Activated naive CD4-positive, alpha-beta T cell treated with anti-CD3 and anti-CD28 coated beads, Interleukin-2, amount 10 ng/mL, durations not matched to agents 7 days and 5 days (primary cell): ENCODE data around the gene COL9A1.

ENCODE experiments used
- CTCF ChIA-PET: fragments of 350-600 bp; sonication (Branson Sonifier 250); formaldehyde crosslinking; loops from one replicate; lab custom pipeline; 2021; ENCODE audit warnings: antibody characterized with exemption; lab: Charles Lee
- DNase-seq: peaks from one replicate; pipeline ENCODE4 v3.0.0-alpha.2; 2020
- H3K27ac Mint-ChIP-seq: one replicate; pipeline ENCODE4 v1.8.0; 2021; ENCODE audit warnings: mild to moderate bottlenecking, moderate library complexity, mixed read lengths
- H3K27me3 Mint-ChIP-seq: one replicate; pipeline ENCODE4 v1.8.0; 2021; ENCODE audit warnings: mild to moderate bottlenecking, mixed read lengths
- H3K36me3 Mint-ChIP-seq: one replicate; pipeline ENCODE4 v1.8.0; 2021; ENCODE audit warnings: mixed read lengths
- H3K4me1 Mint-ChIP-seq: one replicate; pipeline ENCODE4 v1.8.0; 2021; ENCODE audit warnings: mixed read lengths
- H3K4me3 Mint-ChIP-seq: one replicate; pipeline ENCODE4 v1.8.0; 2021; ENCODE audit warnings: mild to moderate bottlenecking, moderate library complexity, mixed read lengths
- H3K9me3 Mint-ChIP-seq: one replicate; pipeline ENCODE4 v1.8.0; 2021; ENCODE audit warnings: mixed read lengths

Gene COL9A1

DNA sequence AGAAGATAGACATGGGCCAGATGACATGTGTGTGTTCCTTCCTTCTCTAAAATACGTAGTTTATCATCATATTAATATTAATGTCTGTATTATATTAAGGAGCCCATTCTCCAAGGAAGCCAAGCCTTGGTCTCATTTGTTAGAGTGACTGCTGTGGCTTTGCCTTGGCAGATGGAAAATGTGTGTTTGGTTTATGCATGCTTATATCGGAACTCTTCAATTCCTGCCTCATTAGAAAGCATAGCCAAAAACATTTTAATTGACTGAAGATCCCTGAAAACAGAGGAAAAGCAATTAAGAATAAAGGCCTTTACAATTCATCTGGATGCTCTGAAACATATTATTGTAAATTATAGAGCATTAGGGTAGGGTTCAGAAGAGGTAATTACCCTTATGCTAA is 106.4 kb downstream of the COL9A1 start:
- Mint-ChIP-seq H3K4me3 (no peak overlapping the region), H3K27ac (no peak overlapping the region), H3K4me1 (no peaks in the 10 kb centered on the region), H3K27me3 (peaks cover 9% of the 10 kb centered on the region), H3K9me3 (no peaks in the 10 kb centered on the region), H3K36me3 (no peaks in the 10 kb centered on the region)
- DNase-seq: no peak
- CTCF ChIA-PET: no interaction called here

DNA sequence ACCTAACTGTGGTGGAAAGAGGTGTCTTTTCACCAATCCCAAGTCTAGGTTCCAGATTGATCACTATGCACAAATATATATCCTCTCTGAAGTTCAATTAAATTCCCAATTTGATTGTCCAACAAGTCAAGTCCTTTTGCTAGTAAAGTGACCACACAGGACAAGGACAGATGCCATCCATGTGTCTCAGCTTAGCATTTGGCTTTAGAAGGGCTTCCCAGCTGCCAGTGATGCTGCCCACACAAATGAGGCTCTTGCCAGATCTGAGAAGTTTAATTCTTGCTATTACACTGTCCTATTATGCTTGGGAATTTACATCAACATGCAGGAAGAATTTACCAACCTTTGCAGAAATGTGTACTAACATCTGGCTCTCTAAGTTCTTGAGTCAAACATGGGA is 108.5 kb downstream of the COL9A1 start:
- H3K9me3 Mint-ChIP-seq: no peaks in the 10 kb centered on the region
- no peak overlapping the region for H3K4me3 Mint-ChIP-seq
- H3K27me3 Mint-ChIP-seq: peaks cover 9% of the 10 kb centered on the region
- CTCF ChIA-PET: no interaction called here
- no peaks in the 10 kb centered on the region for H3K4me1 Mint-ChIP-seq
- H3K27ac Mint-ChIP-seq: no peak overlapping the region
- no peak for DNase-seq
- H3K36me3 Mint-ChIP-seq: no peaks in the 10 kb centered on the region

DNA sequence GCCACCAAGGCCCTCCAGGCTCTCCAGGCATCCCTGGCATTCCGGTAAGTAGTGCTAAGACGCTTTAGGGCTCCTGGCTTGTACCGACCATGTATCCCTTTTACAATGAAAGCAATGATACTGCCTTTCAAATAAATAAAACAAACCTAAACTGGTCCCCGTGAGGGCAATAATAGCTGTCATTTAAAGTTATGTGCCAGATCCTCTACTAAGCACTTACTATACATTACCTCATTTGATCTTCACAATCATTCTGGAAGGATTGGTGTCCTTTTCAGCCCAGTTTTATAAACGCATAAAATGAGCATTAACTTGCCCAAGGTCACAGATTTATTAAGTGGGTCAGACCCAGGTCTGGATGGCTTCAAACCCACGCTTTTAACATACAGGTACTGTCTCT is 114.7 kb downstream of the COL9A1 start:
- Mint-ChIP-seq H3K4me1 (no peaks in the 10 kb centered on the region), H3K27ac (no peak overlapping the region), H3K9me3 (no peaks in the 10 kb centered on the region), H3K36me3 (no peaks in the 10 kb centered on the region), H3K4me3 (no peak overlapping the region), H3K27me3 (peaks cover 2% of the 10 kb centered on the region)
- CTCF ChIA-PET: no interaction called here
- no peak for DNase-seq

DNA sequence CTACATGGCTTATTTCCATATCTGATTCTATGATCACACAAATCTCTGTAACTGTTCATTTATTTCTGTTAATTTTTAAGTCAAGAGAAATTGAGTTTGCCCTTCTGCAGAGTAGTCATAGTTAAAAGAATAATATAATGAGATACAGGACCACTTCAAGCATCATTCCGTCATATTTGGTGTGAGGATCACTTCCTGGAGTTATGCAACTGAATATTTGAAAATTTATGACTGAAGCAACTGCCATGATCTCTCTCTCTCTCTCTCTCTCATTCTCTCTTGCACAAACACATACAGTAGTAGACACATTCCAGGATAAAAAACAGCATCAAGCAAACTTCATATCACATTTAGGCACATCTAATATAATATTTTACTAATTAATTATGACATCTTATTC is 116.4 kb downstream of the COL9A1 start:
- no peak for DNase-seq
- H3K4me3 Mint-ChIP-seq: no peak overlapping the region
- CTCF ChIA-PET: no interaction called here

DNA sequence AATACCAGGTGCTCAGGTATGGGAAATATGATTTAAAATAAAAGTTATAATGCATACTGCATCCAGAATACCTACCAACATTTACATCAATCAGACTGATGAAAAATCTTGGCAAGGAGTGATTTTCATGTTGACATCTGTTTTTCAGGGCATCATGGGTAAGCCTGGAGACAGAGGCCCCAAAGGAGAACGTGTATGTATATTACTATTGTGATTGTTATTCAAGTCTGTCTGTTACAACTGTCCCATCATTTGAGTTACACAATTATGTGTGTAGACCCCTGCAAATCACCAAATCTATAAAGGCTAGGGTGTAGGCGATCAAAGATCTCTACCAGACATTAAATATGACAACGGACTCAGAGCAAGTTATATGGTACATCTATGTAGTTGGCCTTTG is 118.2 kb downstream of the COL9A1 start:
- CTCF ChIA-PET: no interaction called here
- H3K4me3 Mint-ChIP-seq: no peak overlapping the region

More for the DNA sequence above, 116.4 kb downstream of the COL9A1 start:
- H3K4me1 Mint-ChIP-seq: no peaks in the 10 kb centered on the region
- no peaks in the 10 kb centered on the region for H3K27me3 Mint-ChIP-seq
- no peaks in the 10 kb centered on the region for H3K9me3 Mint-ChIP-seq
- H3K36me3 Mint-ChIP-seq: no peaks in the 10 kb centered on the region
- no peak overlapping the region for H3K27ac Mint-ChIP-seq

DNA sequence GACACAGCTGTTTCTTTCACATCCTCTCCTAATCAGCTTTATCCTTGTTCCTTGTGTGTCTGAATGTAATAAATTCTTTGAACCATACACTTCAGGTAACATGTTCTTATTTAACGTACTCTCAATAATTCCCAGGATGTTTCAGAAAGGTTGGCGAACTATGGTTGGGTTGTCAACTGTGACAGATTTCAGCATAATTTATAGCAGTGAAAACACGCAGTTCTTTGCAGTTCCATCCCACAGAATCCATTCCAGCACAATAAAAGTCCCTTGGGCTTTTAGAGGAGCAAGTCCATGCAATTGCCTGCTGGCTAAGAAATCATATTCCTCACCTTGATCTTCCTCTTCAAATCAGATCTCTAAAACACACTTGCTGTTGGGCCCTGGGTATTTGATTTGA is 119.3 kb downstream of the COL9A1 start:
- no peaks in the 10 kb centered on the region for H3K36me3 Mint-ChIP-seq
- no peak overlapping the region for H3K4me3 Mint-ChIP-seq
- H3K27me3 Mint-ChIP-seq: no peaks in the 10 kb centered on the region
- CTCF ChIA-PET: no interaction called here
- H3K4me1 Mint-ChIP-seq: no peaks in the 10 kb centered on the region
- H3K9me3 Mint-ChIP-seq: no peaks in the 10 kb centered on the region
- no peak for DNase-seq
- no peak overlapping the region for H3K27ac Mint-ChIP-seq

More for the DNA sequence above, 118.2 kb downstream of the COL9A1 start:
- no peaks in the 10 kb centered on the region for H3K27me3 Mint-ChIP-seq
- no peaks in the 10 kb centered on the region for H3K4me1 Mint-ChIP-seq
- H3K9me3 Mint-ChIP-seq: no peaks in the 10 kb centered on the region
- H3K36me3 Mint-ChIP-seq: no peaks in the 10 kb centered on the region
- H3K27ac Mint-ChIP-seq: no peak overlapping the region
- DNase-seq: no peak

DNA sequence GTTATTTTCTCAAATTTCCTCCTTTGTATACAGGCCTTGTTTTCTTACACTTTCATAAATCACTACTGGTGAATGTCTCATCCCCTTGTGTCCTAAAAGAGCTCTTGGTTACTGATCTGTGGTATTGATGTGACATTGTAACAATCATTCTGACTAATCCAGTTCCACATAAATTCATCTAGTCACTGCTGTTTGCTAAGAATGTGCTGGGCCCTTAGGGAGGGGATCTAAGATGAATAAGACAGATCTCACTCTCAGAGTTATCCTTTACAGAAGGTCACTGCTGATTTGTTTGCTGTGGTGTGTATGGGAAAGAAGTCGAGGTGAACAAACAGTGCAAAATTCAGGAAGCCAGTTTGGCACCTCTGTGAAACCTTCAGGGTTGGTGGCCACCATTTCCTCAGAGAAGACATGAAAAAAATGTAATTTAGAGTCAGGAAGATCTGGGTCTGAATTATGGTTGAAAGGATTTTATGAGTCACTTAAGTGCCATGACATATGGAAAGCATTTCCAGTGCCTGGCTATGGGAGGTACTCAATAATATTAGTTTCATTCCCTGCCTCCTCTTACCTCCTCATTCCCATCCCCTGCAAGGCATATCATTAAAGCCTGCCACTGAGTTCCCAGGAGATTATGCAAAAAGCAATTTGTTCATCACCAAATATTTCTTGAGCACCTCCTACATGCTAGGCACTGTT is 121.8 kb downstream of the COL9A1 start:
- Mint-ChIP-seq H3K4me3 (no peak overlapping the region), H3K27me3 (no peaks in the 10 kb centered on the region), H3K4me1 (no peaks in the 10 kb centered on the region), H3K9me3 (no peaks in the 10 kb centered on the region), H3K36me3 (no peaks in the 10 kb centered on the region), H3K27ac (no peak overlapping the region)
- CTCF ChIA-PET: no interaction called here
- DNase-seq: no peak

DNA sequence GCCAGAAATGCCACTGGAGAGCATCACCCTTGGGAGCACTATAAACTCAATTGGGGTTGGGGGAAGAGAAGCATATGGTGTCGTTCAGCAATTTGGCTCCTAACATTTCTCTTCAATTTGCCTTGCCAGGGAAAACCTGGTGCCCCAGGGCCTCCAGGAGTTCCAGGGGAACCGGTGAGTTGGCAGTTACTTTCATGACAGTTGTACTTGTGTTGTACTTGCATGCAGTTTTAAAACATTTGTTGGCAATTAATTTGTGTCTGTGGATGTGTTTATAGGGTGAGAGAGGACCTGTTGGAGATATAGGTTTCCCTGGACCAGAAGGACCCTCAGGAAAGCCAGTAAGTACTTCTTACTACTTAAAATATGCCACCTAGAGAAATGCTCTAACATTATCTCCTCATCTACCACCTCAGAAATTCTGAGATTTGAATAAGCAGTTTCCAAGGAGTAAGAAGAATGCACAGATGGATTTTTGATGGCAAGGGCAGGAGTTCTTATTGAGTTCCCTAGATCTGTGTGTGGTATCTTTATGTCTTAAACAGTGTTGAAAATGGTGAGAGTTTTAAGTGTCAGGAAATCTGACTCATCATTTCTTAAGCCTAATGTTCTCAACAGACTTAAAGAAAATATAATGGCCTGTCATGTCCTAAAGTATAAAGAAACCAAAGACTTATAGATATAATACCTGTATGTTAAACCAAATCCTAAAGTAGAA is 122.5 kb downstream of the COL9A1 start:
- CTCF ChIA-PET: no interaction called here
- Mint-ChIP-seq H3K4me3 (no peak overlapping the region), H3K9me3 (no peaks in the 10 kb centered on the region), H3K27ac (no peak overlapping the region), H3K36me3 (no peaks in the 10 kb centered on the region), H3K27me3 (no peaks in the 10 kb centered on the region), H3K4me1 (no peaks in the 10 kb centered on the region)
- DNase-seq: no peak

DNA sequence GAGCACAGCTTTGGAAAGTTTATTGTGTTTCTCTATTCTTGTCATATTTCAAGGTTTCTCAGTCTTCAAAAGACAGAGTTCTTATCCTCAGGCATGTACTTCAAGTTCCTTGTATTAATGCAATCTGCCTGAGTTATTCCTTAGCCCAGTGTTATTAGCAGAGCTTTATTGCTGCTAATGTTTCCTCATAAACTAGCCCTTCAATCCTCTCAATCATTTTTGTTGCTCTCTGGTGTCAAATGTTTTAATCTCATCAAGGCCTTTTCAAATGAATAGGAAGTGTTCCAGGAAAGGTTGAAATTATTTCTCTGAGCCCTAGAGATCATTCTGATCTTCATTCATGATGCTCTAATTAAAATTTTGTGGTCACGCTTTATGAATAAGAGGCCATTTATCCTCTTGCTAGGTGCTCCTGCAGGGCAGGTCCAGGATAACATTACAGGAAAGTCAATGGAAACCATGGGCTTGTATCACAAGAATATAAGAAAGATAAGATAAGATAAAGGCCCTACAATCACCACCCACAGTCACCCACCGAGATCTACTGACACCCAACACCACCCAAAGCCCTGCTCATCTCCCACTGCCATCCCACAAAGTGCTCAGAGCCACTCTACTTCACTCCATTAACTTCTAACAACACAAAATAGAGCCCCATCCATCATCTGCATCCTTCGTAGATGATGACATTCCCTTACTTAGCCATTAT is 125.9 kb downstream of the COL9A1 start:
- Mint-ChIP-seq H3K4me3 (no peak overlapping the region), H3K9me3 (no peaks in the 10 kb centered on the region), H3K36me3 (no peaks in the 10 kb centered on the region), H3K27ac (no peak overlapping the region), H3K27me3 (no peaks in the 10 kb centered on the region), H3K4me1 (no peaks in the 10 kb centered on the region)
- DNase-seq: no peak
- CTCF ChIA-PET: no interaction called here

DNA sequence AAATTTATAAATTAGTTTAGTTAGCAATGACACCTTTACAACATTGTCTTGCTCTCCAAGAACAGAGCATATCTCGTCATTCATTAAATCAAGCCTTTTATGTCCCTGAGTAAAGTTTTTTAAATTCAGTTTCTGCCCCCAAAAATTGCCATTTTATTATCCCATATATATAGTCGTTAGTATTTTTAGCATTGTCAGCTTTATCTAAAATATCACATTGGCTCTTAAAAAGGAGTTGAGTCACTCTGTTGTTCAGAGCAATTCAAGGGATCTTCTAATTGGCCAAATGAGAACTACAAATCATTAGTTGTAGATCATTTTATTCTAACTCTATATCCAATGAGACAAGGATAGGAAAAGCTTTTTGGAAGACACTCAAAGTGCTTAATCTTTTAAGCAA is 127.1 kb downstream of the COL9A1 start:
- DNase-seq: no peak
- CTCF ChIA-PET: interaction anchor here (0.7 kb wide), 1 partner anchor 174 kb away, joined by 3 read pairs; no protein-coding TSS in a partner anchor
- no peaks in the 10 kb centered on the region for H3K4me1 Mint-ChIP-seq
- no peaks in the 10 kb centered on the region for H3K9me3 Mint-ChIP-seq
- H3K27me3 Mint-ChIP-seq: no peaks in the 10 kb centered on the region
- H3K4me3 Mint-ChIP-seq: no peak overlapping the region
- no peak overlapping the region for H3K27ac Mint-ChIP-seq
- H3K36me3 Mint-ChIP-seq: no peaks in the 10 kb centered on the region

DNA sequence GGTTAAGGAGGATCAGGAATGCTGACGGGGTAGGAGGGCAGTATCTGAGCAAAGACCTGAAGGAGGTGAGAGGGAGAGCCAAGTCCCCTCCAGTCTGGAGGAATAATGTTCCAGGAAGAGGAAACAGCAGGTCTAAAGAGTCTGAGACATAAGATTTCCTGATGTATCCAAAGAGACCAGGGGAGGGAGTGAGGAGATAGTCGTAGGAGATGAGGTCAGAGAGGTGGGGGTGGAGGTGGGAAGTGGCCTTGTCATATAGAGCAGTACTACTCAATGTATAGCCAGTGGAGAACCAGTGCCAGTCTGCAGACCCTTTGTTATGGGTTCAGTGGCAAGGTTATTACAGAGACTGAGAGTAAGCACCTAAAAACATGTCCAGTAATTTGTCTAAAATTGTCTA is 130.6 kb downstream of the COL9A1 start:
- Mint-ChIP-seq H3K4me3 (no peak overlapping the region), H3K4me1 (no peaks in the 10 kb centered on the region), H3K9me3 (no peaks in the 10 kb centered on the region), H3K27me3 (peaks cover 4% of the 10 kb centered on the region), H3K27ac (no peak overlapping the region), H3K36me3 (no peaks in the 10 kb centered on the region)
- no peak for DNase-seq
- CTCF ChIA-PET: no interaction called here

DNA sequence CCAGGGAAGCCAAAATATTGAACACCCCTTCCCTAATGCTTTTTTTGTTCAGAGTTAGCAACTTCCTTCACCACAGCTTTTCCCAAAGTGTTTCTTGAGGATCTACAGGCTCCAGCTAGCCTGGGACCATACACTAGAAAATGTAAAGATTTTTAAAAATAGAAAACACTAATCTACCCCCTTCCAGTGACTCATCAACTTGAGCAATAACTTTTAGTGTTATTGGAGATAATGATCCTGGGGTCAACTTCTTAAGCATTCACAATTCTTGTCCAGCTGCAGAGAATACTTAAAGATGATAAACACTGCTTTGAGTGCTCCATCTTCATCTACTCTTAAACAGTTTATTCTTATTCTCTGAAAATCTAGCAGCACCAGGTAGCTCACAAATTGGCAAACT is 131.6 kb downstream of the COL9A1 start:
- Mint-ChIP-seq H3K4me1 (no peaks in the 10 kb centered on the region), H3K27ac (no peak overlapping the region), H3K4me3 (no peak overlapping the region), H3K27me3 (peaks cover 8% of the 10 kb centered on the region), H3K9me3 (no peaks in the 10 kb centered on the region), H3K36me3 (no peaks in the 10 kb centered on the region)
- DNase-seq: no peak
- CTCF ChIA-PET: no interaction called here

DNA sequence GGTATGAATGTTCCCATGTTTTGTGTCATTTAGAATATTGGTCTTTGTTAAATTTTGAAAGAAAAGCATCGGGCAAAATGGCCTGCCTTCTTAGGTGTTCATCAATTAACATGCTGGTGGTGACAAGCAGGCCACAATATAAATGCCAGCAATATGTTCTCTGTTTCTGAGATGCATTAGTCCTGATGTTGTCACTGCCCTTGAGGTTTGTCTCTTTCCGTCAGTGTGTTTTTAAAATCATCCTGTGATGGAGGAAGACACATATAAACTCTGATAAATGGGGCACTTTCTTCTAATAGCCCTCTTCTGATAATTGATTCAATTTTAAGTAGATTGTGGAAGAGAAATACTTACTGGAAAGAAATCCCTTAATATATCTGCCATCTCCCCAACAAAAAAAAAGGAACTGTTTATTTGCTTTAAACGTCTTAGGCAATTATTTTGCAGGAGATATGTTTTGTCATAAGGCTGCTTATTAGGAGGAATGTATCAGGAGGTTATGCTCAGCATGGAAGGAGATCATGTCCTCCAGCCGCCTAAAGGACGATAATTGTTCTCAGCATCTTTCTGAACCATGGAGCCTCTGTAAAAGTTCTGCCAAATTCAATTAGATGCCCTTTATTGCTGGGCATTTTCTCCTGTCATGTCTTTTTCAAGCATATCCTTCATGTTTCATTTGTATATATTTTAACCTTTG is 134.1 kb downstream of the COL9A1 start:
- peaks cover 12% of the 10 kb centered on the region for H3K27me3 Mint-ChIP-seq
- CTCF ChIA-PET: interaction anchor here (0.7 kb wide), 1 partner anchor 1590 kb away, joined by 3 read pairs; no protein-coding TSS in a partner anchor

More for the DNA sequence above, 134.1 kb downstream of the COL9A1 start:
- Mint-ChIP-seq H3K27ac (no peak overlapping the region), H3K4me3 (no peak overlapping the region), H3K36me3 (no peaks in the 10 kb centered on the region), H3K9me3 (no peaks in the 10 kb centered on the region), H3K4me1 (no peaks in the 10 kb centered on the region)
- no peak for DNase-seq
